HCT116 (cell line): ENCODE results near the gene RNU11. TPM values are rescaled to one million over a fixed set of nuclear protein-coding genes. Genes with fewer than 3 reads are reported as not detected.

ENCODE experiments used
- ATAC-seq: fragments of 200-7000 bp; cut with Tn5 transposase; 2 replicates; pipeline ENCODE4 v1.9.1; 2020; ENCODE audit warnings: mild to moderate bottlenecking, moderate library complexity
- BruUV-seq: library from RNA; stranded (reverse); fragments of 400-500 nt; replicated peaks from 2 replicates; lab custom pipeline; 2021; lab: Mats Ljungman, UMichigan
- CTCF ChIA-PET: fragments of 300-600 bp; sonication (Branson Sonifier 250); formaldehyde crosslinking; loops from one replicate; lab custom pipeline; 2021; ENCODE audit warnings: antibody characterized with exemption; lab: Charles Lee
- POLR2A ChIA-PET: fragments of 300-600, 350-600 bp; sonication (Branson Sonifier 250); formaldehyde crosslinking; loops from one replicate; lab custom pipeline; 2021; ENCODE audit warnings: antibody characterized with exemption; lab: Charles Lee
- RAD21 ChIA-PET, 2 experiments: fragments of 300-600 bp; sonication (Branson Sonifier 250); formaldehyde crosslinking; loops; one replicate each; lab custom pipeline; 2023; ENCODE audit warnings: low total read pairs in 2 of 2; ENCODE audit not compliant: uncharacterized antibody in 2 of 2, unreplicated experiment in 2 of 2, low non-redundant PET in 1 of 2; lab: Charles Lee
- DNase-seq: peaks from one replicate; pipeline ENCODE4 v3.0.0-alpha.2; 2010; ENCODE audit warnings: low read depth, low spot score
- H2AFZ ChIP-seq: fragments of 200-600 bp; shearing (Covaris generic), sonication (generic); 2 replicates; pipeline ENCODE4 v1.6.1; 2017; ENCODE audit warnings: low read depth, mixed run types, mixed read lengths, antibody characterized with exemption, low read length; ENCODE audit not compliant: poor library complexity, severe bottlenecking
- H3K27ac ChIP-seq: 2 replicates; pipeline ENCODE4 v1.5.1; 2012; ENCODE audit warnings: low read depth, low read length
- H3K27me3 ChIP-seq: fragments of 200-600 bp; sonication (generic); 2 replicates; pipeline ENCODE4 v1.6.1; 2016; ENCODE audit warnings: mixed run types, low read length, mixed read lengths; ENCODE audit not compliant: insufficient read depth
- H3K36me3 ChIP-seq, 2 experiments: fragments of 200-500 bp in 1 of 2; fragments of 200-600 bp in 1 of 2; sonication (Bioruptor generic) in 1 of 2; sonication (generic) in 1 of 2; 2 replicates each; pipeline versions ENCODE4 v1.5.1 to v1.6.1; 2014 to 2016; ENCODE audit warnings: low read length in 2 of 2, inconsistent platforms in 1 of 2, mixed read lengths in 1 of 2, mixed run types in 1 of 2; ENCODE audit not compliant: insufficient read depth in 2 of 2, control insufficient read depth in 1 of 2
- H3K4me1 ChIP-seq, 2 experiments: fragments of 200-600 bp in 1 of 2; sonication (generic) in 1 of 2; 2 replicates each; pipeline versions ENCODE4 v1.5.1 to v1.6.1; 2012 to 2017; ENCODE audit warnings: low read length in 2 of 2, inconsistent platforms in 1 of 2, mild to moderate bottlenecking in 1 of 2, mixed read lengths in 1 of 2, mixed run types in 1 of 2, moderate library complexity in 1 of 2; ENCODE audit not compliant: insufficient read depth in 2 of 2, control insufficient read depth in 1 of 2
- H3K4me2 ChIP-seq: fragments of 200-600 bp; sonication (generic); 2 replicates; pipeline ENCODE4 v1.6.1; 2017; ENCODE audit warnings: mixed run types, low read length, mixed read lengths
- H3K4me3 ChIP-seq, 2 experiments: fragments of 200-600 bp in 1 of 2; sonication (generic) in 1 of 2; replicated peaks in 1 of 2; 2 replicates each; pipeline ENCODE4 v1.5.1; 2011 to 2016; ENCODE audit warnings: low read length in 2 of 2, control low read depth in 1 of 2, low read depth in 1 of 2, mild to moderate bottlenecking in 1 of 2, mixed read lengths in 1 of 2, mixed run types in 1 of 2
- H3K79me2 ChIP-seq: fragments of 200-600 bp; sonication (generic); 2 replicates; pipeline ENCODE4 v1.6.1; 2017; ENCODE audit warnings: mild to moderate bottlenecking, mixed run types, low read length, moderate library complexity, mixed read lengths; ENCODE audit not compliant: insufficient read depth
- H3K9ac ChIP-seq: fragments of 200-600 bp; sonication (generic); 2 replicates; pipeline ENCODE4 v1.6.1; 2016; ENCODE audit warnings: low read length, mixed read lengths
- H3K9me2 ChIP-seq: fragments of 200-600 bp; sonication (generic), shearing (Covaris generic); 2 replicates; pipeline ENCODE4 v1.6.1; 2017; ENCODE audit warnings: mixed run types, mild to moderate bottlenecking, moderate library complexity; ENCODE audit not compliant: insufficient read depth
- H3K9me3 ChIP-seq, 2 experiments: fragments of 200-500 bp in 1 of 2; fragments of 200-600 bp in 1 of 2; sonication (Bioruptor generic) in 1 of 2; sonication (generic) in 1 of 2; 2 replicates each; pipeline ENCODE4 v1.6.1; 2014 to 2017; ENCODE audit warnings: low read length in 2 of 2, mixed read lengths in 2 of 2, inconsistent platforms in 1 of 2, low read depth in 1 of 2, mild to moderate bottlenecking in 1 of 2, mixed run types in 1 of 2, moderate library complexity in 1 of 2; ENCODE audit not compliant: control insufficient read depth in 1 of 2, insufficient read depth in 1 of 2
- H4K20me1 ChIP-seq: fragments of 200-600 bp; sonication (generic), shearing (Covaris generic); 2 replicates; pipeline ENCODE4 v1.6.1; 2017; ENCODE audit warnings: mixed run types, mild to moderate bottlenecking, moderate library complexity; ENCODE audit not compliant: insufficient read depth
- CBX3 ChIP-seq: IDR thresholded peaks from 2 replicates; pipeline ENCODE4 v1.6.1; 2012; ENCODE audit warnings: low read depth
- CEBPB ChIP-seq: IDR thresholded peaks from 2 replicates; pipeline ENCODE4 v1.6.1; 2012; ENCODE audit warnings: low read depth
- ELF1 ChIP-seq: IDR thresholded peaks from 2 replicates; pipeline ENCODE4 v1.6.1; 2012; ENCODE audit warnings: low read depth, borderline replicate concordance
- EZH2 ChIP-seq: fragments of 200-600 bp; sonication (generic); IDR thresholded peaks from 2 replicates; pipeline ENCODE4 v1.6.1; 2017; ENCODE audit warnings: antibody characterized with exemption, mixed run types
- FOSL1 ChIP-seq: IDR thresholded peaks from 2 replicates; pipeline ENCODE4 v1.6.1; 2012; ENCODE audit warnings: low read depth
- POLR2AphosphoS5 ChIP-seq: IDR thresholded peaks from 2 replicates; pipeline ENCODE4 v1.6.1; 2011; ENCODE audit warnings: mild to moderate bottlenecking, low read depth, low read length, moderate library complexity
- RAD21 ChIP-seq: IDR thresholded peaks from 2 replicates; pipeline ENCODE4 v1.6.1; 2012; ENCODE audit warnings: low read depth, mild to moderate bottlenecking
- intact Hi-C: fragments of 100-400 bp; cut with micrococcal nuclease; formaldehyde crosslinking; loops from 2 replicates; pipeline ENCODE4 v1.10.0; 2022
- total RNA-seq: library from RNA; stranded (reverse); gene quantifications from one replicate; pipeline ENCODE4 v1.2.1, GENCODE V29; 2021; ENCODE audit not compliant: unreplicated experiment
- TF ChIP-seq, protein P1 (sequence below): IDR thresholded peaks from 2 replicates; pipeline ENCODE4 v1.6.1; 2012
- TF ChIP-seq, protein P2 (sequence below): IDR thresholded peaks from 2 replicates; pipeline ENCODE4 v1.6.1; 2012; ENCODE audit warnings: low read depth
- TF ChIP-seq, protein P3 (sequence below), 3 experiments: fragments of 200-600 bp in 1 of 3; sonication (generic) in 1 of 3; IDR thresholded peaks in 2 of 3; conservative IDR thresholded peaks in 1 of 3; 2 replicates each; pipeline ENCODE4 v1.5.1; 2012 to 2017; ENCODE audit warnings: low read depth in 2 of 3, low read length in 2 of 3, antibody characterized with exemption in 1 of 3, borderline replicate concordance in 1 of 3, control low read depth in 1 of 3, mild to moderate bottlenecking in 1 of 3, mixed read lengths in 1 of 3, mixed run types in 1 of 3, moderate library complexity in 1 of 3; ENCODE audit not compliant: insufficient read depth in 1 of 3

Gene RNU11
- total RNA-seq, 1 experiment from 2014 or later = not detected

DNA sequence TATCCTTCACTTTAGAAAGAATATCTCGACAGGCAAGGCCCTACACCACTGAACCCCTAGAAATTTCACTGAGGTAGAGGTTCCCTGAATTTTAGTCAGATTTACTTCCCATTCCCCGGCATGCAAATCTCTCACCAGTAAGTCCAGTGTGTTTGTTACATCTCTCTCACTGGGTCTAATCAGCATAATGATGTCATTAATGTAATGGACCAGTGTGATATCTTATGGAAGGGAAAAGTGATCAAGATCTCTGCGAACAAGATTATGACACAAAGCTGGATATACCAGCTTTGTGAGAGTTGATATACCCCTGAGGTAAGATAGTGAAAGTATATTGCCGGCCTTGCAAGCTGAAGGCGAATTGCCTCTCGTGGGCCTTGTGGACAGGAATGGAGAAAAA lies 7.9 kb downstream of the RNU11 start:
- intact Hi-C loops = no loop called here
- Histone ChIP-seq H3K4me1 (no peaks in the 10 kb centered on the region; a peak in 1 of 4 replicates), H2AFZ (no peak overlapping the region), H3K27me3 (no peaks in the 10 kb centered on the region), H3K9me3 (no peaks in the 10 kb centered on the region), H4K20me1 (no peaks in the 10 kb centered on the region), H3K4me3 (no peak overlapping the region), H3K9ac (no peak overlapping the region), H3K9me2 (no peaks in the 10 kb centered on the region), H3K79me2 (no peaks in the 10 kb centered on the region), H3K27ac (no peak overlapping the region), H3K36me3 (no peaks in the 10 kb centered on the region), H3K4me2 (no peak overlapping the region)
- DNase-seq (no peak), ATAC-seq (no peak)
- no peak for TF ChIP-seq RAD21
- TF ChIP-seq CEBPB = no peak
- TF ChIP-seq FOSL1 = no peak
- TF ChIP-seq, protein P1, sequence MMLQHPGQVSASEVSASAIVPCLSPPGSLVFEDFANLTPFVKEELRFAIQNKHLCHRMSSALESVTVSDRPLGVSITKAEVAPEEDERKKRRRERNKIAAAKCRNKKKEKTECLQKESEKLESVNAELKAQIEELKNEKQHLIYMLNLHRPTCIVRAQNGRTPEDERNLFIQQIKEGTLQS = no peak
- TF ChIP-seq ELF1 = no peak
- TF ChIP-seq, protein P2, sequence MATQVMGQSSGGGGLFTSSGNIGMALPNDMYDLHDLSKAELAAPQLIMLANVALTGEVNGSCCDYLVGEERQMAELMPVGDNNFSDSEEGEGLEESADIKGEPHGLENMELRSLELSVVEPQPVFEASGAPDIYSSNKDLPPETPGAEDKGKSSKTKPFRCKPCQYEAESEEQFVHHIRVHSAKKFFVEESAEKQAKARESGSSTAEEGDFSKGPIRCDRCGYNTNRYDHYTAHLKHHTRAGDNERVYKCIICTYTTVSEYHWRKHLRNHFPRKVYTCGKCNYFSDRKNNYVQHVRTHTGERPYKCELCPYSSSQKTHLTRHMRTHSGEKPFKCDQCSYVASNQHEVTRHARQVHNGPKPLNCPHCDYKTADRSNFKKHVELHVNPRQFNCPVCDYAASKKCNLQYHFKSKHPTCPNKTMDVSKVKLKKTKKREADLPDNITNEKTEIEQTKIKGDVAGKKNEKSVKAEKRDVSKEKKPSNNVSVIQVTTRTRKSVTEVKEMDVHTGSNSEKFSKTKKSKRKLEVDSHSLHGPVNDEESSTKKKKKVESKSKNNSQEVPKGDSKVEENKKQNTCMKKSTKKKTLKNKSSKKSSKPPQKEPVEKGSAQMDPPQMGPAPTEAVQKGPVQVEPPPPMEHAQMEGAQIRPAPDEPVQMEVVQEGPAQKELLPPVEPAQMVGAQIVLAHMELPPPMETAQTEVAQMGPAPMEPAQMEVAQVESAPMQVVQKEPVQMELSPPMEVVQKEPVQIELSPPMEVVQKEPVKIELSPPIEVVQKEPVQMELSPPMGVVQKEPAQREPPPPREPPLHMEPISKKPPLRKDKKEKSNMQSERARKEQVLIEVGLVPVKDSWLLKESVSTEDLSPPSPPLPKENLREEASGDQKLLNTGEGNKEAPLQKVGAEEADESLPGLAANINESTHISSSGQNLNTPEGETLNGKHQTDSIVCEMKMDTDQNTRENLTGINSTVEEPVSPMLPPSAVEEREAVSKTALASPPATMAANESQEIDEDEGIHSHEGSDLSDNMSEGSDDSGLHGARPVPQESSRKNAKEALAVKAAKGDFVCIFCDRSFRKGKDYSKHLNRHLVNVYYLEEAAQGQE = no peak
- TF ChIP-seq, protein P3, sequence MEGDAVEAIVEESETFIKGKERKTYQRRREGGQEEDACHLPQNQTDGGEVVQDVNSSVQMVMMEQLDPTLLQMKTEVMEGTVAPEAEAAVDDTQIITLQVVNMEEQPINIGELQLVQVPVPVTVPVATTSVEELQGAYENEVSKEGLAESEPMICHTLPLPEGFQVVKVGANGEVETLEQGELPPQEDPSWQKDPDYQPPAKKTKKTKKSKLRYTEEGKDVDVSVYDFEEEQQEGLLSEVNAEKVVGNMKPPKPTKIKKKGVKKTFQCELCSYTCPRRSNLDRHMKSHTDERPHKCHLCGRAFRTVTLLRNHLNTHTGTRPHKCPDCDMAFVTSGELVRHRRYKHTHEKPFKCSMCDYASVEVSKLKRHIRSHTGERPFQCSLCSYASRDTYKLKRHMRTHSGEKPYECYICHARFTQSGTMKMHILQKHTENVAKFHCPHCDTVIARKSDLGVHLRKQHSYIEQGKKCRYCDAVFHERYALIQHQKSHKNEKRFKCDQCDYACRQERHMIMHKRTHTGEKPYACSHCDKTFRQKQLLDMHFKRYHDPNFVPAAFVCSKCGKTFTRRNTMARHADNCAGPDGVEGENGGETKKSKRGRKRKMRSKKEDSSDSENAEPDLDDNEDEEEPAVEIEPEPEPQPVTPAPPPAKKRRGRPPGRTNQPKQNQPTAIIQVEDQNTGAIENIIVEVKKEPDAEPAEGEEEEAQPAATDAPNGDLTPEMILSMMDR (IDR thresholded peaks at IDR 0.05 in 2 of 3, conservative IDR thresholded peaks at IDR 0.05 in 1 of 3; ENCODE audit: borderline replicate concordance in 1 of 3, insufficient read depth in 1 of 3, low read depth in 2 of 3, low read length in 2 of 3) = no peak
- TF ChIP-seq POLR2AphosphoS5 = no peak
- TF ChIP-seq CBX3 = no peak
- TF ChIP-seq EZH2 = no peak
- BruUV-seq = no TSS peak
- RAD21 ChIA-PET = no interaction called here
- CTCF ChIA-PET = interaction anchor here (1.0 kb wide), 1 partner anchor 80 kb away, joined by 3 read pairs; the partner anchor contains the start of gene YTHDF2
- POLR2A ChIA-PET = interaction anchor here (1.7 kb wide), 1 partner anchor 8 kb away, joined by 8 read pairs; the partner anchor contains the start of gene RNU11
